Stimulated activated naive CD8-positive, alpha-beta T cell treated with anti-CD3 and anti-CD28 coated beads, Interleukin-15, Interleukin-2, amounts not matched to agents 100 ng/mL and 50 ng/mL, for 24 hours (primary cell): ENCODE measurements around the gene ACAT2.

Experiments used
- H3K27ac Mint-ChIP-seq: one replicate; pipeline ENCODE4 v1.8.0; 2021; ENCODE audit warnings: mild to moderate bottlenecking, mixed read lengths
- H3K27me3 Mint-ChIP-seq: one replicate; pipeline ENCODE4 v1.8.0; 2021; ENCODE audit warnings: mixed read lengths
- H3K36me3 Mint-ChIP-seq: one replicate; pipeline ENCODE4 v1.8.0; 2021; ENCODE audit warnings: low read depth, mixed read lengths
- H3K4me1 Mint-ChIP-seq: one replicate; pipeline ENCODE4 v1.8.0; 2021; ENCODE audit warnings: low read depth, mixed read lengths
- H3K4me3 Mint-ChIP-seq: one replicate; pipeline ENCODE4 v1.8.0; 2021; ENCODE audit warnings: mild to moderate bottlenecking, mixed read lengths
- H3K9me3 Mint-ChIP-seq: one replicate; pipeline ENCODE4 v1.8.0; 2021; ENCODE audit warnings: mixed read lengths

Gene ACAT2

DNA sequence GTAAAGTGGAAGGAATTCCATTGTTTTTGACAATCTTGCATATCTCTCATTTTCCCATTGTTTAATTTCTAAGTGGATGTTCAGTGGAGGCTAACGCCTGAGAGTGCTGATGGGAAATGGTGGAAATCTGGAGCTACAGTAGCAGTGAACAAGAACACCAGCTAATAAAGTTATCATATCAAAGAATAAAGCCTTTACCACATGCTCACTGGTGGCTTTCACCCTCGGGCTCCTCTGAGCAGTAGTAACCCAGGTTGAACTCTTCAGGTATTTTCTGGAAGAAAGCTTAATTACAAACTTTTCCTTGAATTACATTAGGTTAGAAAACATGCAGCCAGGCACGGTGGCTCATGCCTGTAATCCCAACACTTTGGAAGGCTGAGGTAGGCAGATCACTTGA lies 10.4 kb upstream of the ACAT2 start:
- H3K4me3 Mint-ChIP-seq, result no peak overlapping the region
- H3K36me3 Mint-ChIP-seq, result peaks cover 94% of the 10 kb centered on the region
- H3K9me3 Mint-ChIP-seq, result no peaks in the 10 kb centered on the region
- H3K27me3 Mint-ChIP-seq, result no peaks in the 10 kb centered on the region
- no peak overlapping the region for H3K27ac Mint-ChIP-seq
- peaks cover 4% of the 10 kb centered on the region for H3K4me1 Mint-ChIP-seq

DNA sequence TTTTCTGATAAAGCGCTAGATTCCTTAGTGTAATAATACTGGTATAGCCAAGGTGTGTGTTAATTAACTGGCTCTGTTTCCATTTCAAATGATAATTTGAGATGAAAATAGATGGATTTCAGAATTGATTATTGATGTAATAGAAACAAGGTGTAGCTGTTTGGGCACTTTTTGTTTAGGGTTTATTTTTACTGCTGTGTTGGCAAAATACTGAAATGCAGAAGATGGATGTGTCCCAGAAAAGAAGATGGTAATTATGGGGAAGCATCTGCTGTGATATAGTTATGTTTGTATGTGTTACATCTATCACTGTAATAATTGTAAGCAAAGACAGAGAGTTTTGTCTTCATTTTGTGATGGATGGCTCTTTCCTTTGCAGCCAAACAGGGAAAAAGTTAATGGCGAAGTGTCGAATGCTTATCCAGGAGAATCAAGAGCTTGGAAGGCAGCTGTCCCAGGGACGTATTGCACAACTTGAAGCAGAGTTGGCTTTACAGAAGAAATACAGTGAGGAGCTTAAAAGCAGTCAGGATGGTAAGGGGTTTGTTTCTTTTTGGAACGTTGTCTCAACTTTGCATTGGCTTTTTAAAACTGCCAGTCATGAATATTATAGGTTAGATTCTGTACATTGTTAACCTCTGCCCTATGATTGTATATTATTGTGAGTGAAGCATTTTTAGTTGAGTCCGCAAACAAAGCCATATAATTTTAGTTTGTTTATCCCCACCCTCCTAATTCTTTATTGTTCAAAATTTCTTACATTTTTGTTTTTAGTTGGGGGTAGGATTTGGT lies 8.6 kb upstream of the ACAT2 start:
- Mint-ChIP-seq H3K27me3 (no peaks in the 10 kb centered on the region), H3K27ac (peak overlapping the region; percentile 2), H3K4me3 (no peak overlapping the region), H3K36me3 (peaks cover 96% of the 10 kb centered on the region), H3K4me1 (peaks cover 9% of the 10 kb centered on the region), H3K9me3 (no peaks in the 10 kb centered on the region)

DNA sequence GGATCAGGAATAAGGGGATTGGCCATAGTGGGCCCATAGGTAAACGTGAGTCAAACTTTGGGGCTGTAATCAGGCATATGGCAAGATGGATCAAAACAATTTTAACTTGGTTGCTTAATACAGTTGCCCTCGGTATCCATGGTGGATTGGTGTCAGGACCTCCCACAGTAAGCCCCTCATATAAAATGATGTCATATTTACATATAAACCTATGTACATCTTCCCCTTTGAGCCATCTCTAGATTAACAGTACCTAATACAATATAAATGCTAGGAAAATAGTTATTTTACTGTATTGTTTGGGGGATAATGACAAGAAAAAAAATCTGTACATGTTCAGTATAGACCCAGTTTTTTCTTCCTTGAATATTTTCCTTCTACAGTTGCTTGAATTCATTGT lies 7.4 kb upstream of the ACAT2 start:
- Mint-ChIP-seq H3K9me3 (no peaks in the 10 kb centered on the region), H3K4me3 (no peak overlapping the region), H3K36me3 (peaks cover 91% of the 10 kb centered on the region), H3K27me3 (no peaks in the 10 kb centered on the region), H3K27ac (peak overlapping the region; percentile 47), H3K4me1 (peaks cover 9% of the 10 kb centered on the region)

DNA sequence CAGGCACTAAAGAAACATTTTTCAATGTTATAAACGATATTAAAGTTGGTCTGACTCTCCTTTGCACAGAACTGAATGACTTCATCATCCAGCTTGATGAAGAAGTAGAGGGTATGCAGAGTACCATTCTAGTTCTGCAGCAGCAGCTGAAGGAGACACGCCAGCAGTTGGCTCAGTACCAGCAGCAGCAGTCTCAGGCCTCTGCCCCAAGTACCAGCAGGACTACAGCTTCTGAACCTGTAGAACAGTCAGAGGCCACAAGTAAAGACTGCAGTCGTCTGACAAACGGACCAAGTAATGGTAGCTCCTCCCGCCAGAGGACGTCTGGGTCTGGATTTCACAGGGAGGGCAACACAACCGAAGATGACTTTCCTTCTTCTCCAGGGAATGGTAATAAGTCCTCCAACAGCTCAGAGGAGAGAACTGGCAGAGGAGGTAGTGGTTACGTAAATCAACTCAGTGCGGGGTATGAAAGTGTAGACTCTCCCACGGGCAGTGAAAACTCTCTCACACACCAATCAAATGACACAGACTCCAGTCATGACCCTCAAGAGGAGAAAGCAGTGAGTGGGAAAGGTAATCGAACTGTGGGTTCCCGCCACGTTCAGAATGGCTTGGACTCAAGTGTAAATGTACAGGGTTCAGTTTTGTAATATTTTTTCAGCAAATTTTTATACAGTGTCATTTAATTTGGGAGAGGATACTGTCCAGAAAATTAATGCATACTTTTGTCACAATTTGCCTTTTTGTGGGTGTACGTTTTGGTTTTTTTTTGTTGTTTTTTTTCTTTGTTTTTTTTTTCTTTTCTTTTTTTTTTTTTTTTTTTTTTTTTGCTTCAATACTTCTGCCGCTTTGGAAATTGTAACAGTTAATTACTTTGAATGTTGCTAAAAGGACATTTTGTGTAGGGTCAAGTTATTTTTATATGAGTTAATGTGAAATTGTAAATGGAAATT lies 6.6 kb upstream of the ACAT2 start:
- Mint-ChIP-seq H3K27me3 (no peaks in the 10 kb centered on the region), H3K9me3 (no peaks in the 10 kb centered on the region), H3K4me3 (no peak overlapping the region), H3K4me1 (peaks cover 15% of the 10 kb centered on the region), H3K36me3 (peaks cover 87% of the 10 kb centered on the region), H3K27ac (peak overlapping the region; percentile 73)

DNA sequence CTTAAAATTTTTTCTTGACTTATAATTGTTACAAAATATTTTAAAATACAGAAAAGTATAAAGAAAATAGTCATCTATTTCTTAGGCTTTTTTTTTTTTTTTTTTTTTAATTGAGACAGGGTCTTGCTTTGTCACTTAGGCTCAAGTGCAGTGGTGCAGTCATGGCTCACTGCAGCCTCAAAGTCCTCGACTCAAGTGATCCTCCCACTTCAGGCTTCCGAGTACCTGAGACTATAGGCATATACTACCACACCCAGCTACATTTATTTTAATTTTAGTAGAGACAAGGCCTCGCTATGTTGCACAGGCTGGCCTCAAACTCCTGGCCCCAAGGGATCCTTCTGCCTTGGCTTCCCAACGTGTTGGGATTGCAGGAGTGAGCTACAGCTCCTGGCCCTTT lies 5.3 kb upstream of the ACAT2 start:
- no peak overlapping the region for H3K4me3 Mint-ChIP-seq
- no peaks in the 10 kb centered on the region for H3K9me3 Mint-ChIP-seq
- no peak overlapping the region for H3K27ac Mint-ChIP-seq
- peaks cover 76% of the 10 kb centered on the region for H3K36me3 Mint-ChIP-seq
- no peaks in the 10 kb centered on the region for H3K27me3 Mint-ChIP-seq
- peaks cover 26% of the 10 kb centered on the region for H3K4me1 Mint-ChIP-seq

DNA sequence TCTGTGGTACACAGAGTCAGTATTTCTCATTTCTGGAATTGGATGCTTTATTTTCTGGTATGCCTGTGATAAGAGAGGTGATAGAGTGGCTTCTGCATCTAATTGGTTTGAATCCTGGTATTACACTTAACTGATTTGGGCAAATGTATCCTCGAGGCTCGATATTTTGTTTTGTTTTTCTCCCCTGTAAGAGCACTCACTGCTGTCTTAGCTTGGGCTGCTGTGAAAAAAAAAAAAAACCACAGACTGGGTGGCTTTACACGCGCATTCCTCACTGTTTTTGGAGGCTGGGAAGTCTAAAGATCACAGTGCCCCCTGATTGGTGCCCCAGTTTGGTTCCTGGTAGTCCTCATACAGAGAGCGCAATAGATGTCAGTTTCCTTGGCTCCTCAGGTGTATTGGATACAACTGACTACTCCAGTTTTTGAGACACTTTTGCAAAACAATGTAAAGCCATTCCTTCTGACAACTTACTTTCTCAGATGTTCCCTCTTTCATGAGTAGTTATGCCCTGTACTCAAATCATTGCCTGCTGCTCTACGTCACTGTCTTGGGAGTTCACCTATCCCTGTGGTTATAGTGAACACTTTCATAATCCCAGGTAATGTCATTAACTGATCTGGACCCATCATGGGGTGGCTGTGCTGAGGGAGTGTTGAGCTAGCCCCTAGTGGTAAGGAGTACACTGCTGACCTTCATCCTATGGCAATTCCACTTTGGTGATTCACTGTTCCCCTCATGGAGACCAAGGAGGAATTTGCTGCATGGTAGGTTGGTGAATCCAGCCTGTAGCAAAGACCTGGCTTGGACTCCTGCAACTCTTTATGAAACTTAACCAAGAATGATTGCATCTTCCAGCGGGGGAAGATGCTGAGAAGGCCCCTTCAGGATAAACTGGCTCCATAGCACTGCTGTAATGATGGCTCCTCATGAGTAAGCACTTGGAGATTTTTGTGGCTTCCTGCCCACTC lies 3.5 kb upstream of the ACAT2 start:
- H3K9me3 Mint-ChIP-seq, result no peaks in the 10 kb centered on the region
- H3K27ac Mint-ChIP-seq, result peak overlapping the region; percentile 8
- no peaks in the 10 kb centered on the region for H3K27me3 Mint-ChIP-seq
- peaks cover 33% of the 10 kb centered on the region for H3K4me1 Mint-ChIP-seq
- H3K36me3 Mint-ChIP-seq, result peaks cover 62% of the 10 kb centered on the region
- no peak overlapping the region for H3K4me3 Mint-ChIP-seq

DNA sequence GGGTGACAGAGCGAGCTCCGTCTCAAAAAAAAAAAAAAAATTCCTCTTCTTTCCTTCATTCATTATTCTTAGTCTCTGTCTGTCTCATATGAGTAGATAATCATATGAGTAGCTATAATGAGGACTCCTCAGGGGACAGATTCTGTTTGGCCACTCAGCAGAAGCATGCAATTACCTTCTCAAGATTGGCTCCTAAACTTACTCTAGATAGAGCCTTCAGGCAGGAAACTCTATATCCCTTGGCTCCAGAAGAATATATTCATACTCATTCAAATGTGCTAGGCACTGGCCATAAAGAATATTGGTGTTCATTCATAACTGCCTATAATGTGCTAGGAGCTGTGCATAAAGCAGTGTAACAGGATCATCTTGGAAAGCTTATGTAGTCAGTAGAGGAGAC lies 2.2 kb upstream of the ACAT2 start:
- Mint-ChIP-seq H3K4me1 (peaks cover 33% of the 10 kb centered on the region), H3K36me3 (peaks cover 50% of the 10 kb centered on the region), H3K27me3 (no peaks in the 10 kb centered on the region), H3K4me3 (peak overlapping the region; percentile 1), H3K9me3 (no peaks in the 10 kb centered on the region), H3K27ac (peak overlapping the region; percentile 22)

DNA sequence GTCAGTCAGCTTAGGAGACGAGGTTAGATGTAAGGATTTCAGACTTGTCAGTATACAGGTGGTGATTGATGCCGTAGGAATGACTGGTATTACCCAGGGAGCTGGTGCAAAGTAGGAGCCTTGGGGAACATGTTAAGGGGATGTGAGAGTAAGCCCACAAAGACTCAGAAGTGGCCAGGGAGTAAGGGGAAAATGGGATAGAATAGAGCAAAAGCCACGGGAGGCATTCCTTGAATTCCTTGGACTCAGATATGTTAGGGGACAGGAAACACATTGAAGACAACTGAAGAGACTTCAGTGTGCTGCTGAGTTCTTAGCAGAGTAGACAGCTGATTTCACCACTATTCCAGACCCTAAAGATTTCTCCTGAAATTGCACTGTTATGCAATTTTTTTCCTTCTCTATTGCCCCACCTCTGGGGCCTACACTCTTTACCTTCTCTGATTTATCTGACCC lies 1.2 kb upstream of the ACAT2 start:
- peaks cover 46% of the 10 kb centered on the region for H3K36me3 Mint-ChIP-seq
- H3K27ac Mint-ChIP-seq, result peak overlapping the region; percentile 91
- peaks cover 29% of the 10 kb centered on the region for H3K4me1 Mint-ChIP-seq
- no peaks in the 10 kb centered on the region for H3K27me3 Mint-ChIP-seq
- H3K4me3 Mint-ChIP-seq, result peak overlapping the region; percentile 92
- H3K9me3 Mint-ChIP-seq, result no peaks in the 10 kb centered on the region

DNA sequence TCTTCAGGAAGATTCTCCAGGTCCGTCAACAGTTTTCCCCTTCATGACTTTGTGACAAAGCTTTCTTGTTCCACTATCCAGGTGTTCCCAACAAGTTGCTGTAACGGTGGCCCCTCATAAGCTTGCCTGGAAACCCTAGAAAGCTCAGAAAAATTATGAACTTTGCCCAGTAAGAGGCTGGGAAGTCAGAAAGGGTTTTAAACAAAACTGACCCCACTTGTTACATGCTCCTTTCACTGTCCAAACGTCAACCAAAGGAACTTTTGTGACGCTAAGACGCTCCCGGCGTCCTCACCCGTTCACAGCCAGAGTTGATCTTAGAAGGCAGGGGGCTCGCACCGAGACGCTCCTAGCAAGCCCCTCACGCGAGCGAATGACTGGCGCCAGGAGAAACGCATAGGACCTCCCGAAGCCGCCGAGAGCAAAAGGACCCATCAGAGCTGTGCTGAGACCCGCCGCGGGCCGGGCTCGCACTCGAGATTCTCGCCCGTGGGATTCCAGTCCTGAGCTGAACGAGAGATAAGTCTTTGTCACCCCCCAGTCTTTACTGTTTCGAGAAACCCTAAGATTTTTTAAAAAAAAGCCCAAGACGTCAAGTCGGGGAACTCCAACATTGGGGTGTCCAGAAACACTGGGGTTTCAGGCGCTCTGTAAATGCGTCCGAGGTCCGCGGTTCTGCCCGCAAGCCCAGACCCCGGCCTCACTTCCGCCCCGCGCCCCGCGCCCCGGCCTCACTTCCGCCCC lies 544 bp upstream of the ACAT2 start:
- H3K9me3 Mint-ChIP-seq, result no peaks in the 10 kb centered on the region
- peaks cover 42% of the 10 kb centered on the region for H3K36me3 Mint-ChIP-seq
- peak overlapping the region; percentile 92 for H3K4me3 Mint-ChIP-seq
- peak overlapping the region; percentile 91 for H3K27ac Mint-ChIP-seq
- no peaks in the 10 kb centered on the region for H3K27me3 Mint-ChIP-seq
- H3K4me1 Mint-ChIP-seq, result peaks cover 29% of the 10 kb centered on the region

DNA sequence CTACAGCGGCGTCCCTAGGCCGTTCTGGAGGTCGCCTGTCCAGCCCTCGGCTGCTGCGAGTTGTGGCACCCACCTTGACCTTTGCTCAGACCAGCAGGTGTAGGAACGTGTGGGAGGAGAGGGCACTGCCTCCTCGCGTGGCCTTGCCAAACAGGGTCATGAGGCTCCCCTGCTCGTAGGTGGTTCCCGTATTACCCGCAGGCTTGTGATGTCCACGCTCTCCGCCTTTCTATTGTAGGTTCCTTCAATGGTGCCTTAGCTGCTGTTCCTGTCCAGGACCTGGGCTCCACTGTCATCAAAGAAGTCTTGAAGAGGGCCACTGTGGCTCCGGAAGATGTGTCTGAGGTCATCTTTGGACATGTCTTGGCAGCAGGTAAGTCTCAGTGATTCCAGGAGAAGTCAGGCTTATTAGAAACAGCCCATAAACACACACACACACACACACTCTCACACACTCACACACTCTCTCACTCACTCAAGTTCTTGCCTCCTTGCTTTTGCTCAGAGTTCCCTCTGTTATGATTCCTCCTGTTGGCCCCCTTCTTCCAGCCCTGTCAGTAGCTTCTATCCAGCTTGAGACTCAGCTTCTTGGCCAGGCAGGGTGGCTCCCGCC lies 942 bp downstream of the ACAT2 start:
- H3K27ac Mint-ChIP-seq, result peak overlapping the region; percentile 74
- H3K4me1 Mint-ChIP-seq, result peaks cover 37% of the 10 kb centered on the region
- no peaks in the 10 kb centered on the region for H3K27me3 Mint-ChIP-seq
- peaks cover 42% of the 10 kb centered on the region for H3K36me3 Mint-ChIP-seq
- H3K9me3 Mint-ChIP-seq, result no peaks in the 10 kb centered on the region
- peak overlapping the region; percentile 92 for H3K4me3 Mint-ChIP-seq

DNA sequence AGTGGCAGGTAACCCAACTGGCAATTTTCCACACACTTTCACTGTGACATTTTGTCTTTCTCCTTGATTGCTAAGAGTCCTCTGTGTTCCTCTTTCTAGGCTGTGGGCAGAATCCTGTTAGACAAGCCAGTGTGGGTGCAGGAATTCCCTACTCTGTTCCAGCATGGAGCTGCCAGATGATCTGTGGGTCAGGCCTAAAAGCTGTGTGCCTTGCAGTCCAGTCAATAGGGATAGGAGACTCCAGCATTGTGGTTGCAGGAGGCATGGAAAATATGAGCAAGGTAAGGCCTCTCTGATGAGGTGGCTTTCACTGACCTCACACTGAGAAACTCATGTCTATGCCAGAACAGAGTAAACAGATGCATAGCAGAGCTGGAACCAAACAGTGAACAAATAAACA lies 5.1 kb downstream of the ACAT2 start:
- no peaks in the 10 kb centered on the region for H3K27me3 Mint-ChIP-seq
- H3K4me1 Mint-ChIP-seq, result peaks cover 18% of the 10 kb centered on the region
- H3K36me3 Mint-ChIP-seq, result peaks cover 65% of the 10 kb centered on the region
- H3K9me3 Mint-ChIP-seq, result no peaks in the 10 kb centered on the region
- no peak overlapping the region for H3K4me3 Mint-ChIP-seq
- peak overlapping the region; percentile 45 for H3K27ac Mint-ChIP-seq

DNA sequence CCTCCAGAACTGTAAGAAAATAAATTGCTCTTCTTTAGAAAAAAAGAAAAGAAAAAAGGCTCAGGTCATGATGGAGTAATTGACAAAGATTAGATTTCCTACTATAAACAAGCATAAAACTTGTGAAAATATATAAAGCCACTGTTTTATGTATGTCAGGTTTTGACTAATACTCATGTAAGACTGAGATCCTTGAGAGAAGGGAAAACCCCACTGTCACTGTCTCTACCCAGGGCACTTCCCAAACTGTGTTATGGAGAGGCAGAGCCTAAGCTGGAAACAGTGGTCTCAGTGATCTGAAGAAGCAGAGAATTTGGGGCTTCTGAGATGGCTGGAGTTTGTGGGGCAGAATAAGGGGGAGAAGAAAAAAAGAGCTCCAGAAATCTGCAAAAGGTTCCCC lies 7.6 kb downstream of the ACAT2 start:
- no peaks in the 10 kb centered on the region for H3K9me3 Mint-ChIP-seq
- no peaks in the 10 kb centered on the region for H3K27me3 Mint-ChIP-seq
- no peak overlapping the region for H3K4me3 Mint-ChIP-seq
- peaks cover 71% of the 10 kb centered on the region for H3K36me3 Mint-ChIP-seq
- H3K4me1 Mint-ChIP-seq, result peaks cover 11% of the 10 kb centered on the region
- H3K27ac Mint-ChIP-seq, result no peak overlapping the region

DNA sequence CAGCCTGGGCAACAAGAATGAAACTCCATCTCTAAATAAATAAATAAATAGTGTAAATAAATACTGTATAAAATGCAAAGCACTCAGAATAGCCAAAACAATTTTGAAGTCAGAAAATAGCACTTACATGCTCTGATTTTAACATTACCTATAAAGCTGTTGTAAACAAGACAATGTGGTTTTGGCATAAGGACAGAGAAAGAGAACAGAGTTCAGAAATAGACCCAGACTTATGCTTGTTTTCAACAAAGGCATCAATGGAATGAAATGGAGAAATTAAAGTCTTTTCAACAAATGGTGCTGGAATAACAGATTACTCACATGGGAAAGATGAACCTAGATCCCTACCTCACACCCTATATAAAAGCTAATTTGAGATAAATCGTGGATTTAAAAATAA lies 10.4 kb downstream of the ACAT2 start:
- Mint-ChIP-seq H3K9me3 (no peaks in the 10 kb centered on the region), H3K27me3 (no peaks in the 10 kb centered on the region)

More for the DNA sequence above, 10.4 kb downstream of the ACAT2 start:
- H3K36me3 Mint-ChIP-seq, result peaks cover 72% of the 10 kb centered on the region
- H3K4me1 Mint-ChIP-seq, result peaks cover 2% of the 10 kb centered on the region
- no peak overlapping the region for H3K27ac Mint-ChIP-seq
- H3K4me3 Mint-ChIP-seq, result no peak overlapping the region
